OCI-LY7 (cell line): ENCODE data around the gene OLFM3. TPM values are rescaled to one million over a fixed set of nuclear protein-coding genes. Genes with fewer than 3 reads are reported as not detected.

ENCODE experiments used
- BruUV-seq: library from RNA; stranded (reverse); fragments of 400-500 nt; replicated peaks from 2 replicates; lab custom pipeline; 2021; lab: Mats Ljungman, UMichigan
- CTCF ChIA-PET: fragments of 300-600 bp; sonication (Branson Sonifier 250); formaldehyde crosslinking; loops from one replicate; lab custom pipeline; 2022; ENCODE audit warnings: antibody characterized with exemption; ENCODE audit not compliant: unreplicated experiment; lab: Charles Lee
- POLR2A ChIA-PET: fragments of 300-600 bp; sonication (Branson Sonifier 250); formaldehyde crosslinking; loops from one replicate; lab custom pipeline; 2022; ENCODE audit warnings: antibody characterized with exemption; lab: Charles Lee
- DNase-seq: peaks from one replicate; pipeline ENCODE4 v3.0.0-alpha.2; 2015; ENCODE audit warnings: low spot score
- H2AFZ ChIP-seq: fragments of 200-600 bp; sonication (generic), shearing (Covaris generic); 2 replicates; pipeline ENCODE4 v1.6.1; 2014; ENCODE audit warnings: mild to moderate bottlenecking, antibody characterized with exemption, low read length, moderate library complexity
- H3K27ac ChIP-seq: fragments of 200-600 bp; sonication (generic); 2 replicates; pipeline ENCODE4 v1.5.1; 2014; ENCODE audit warnings: mixed run types, low read depth, mild to moderate bottlenecking, moderate library complexity, low read length, inconsistent platforms; ENCODE audit not compliant: poor library complexity, severe bottlenecking
- H3K36me3 ChIP-seq: fragments of 200-600 bp; sonication (generic); 2 replicates; pipeline ENCODE4 v1.6.1; 2014; ENCODE audit warnings: mild to moderate bottlenecking, antibody characterized with exemption, low read length, moderate library complexity, mixed read lengths; ENCODE audit not compliant: insufficient read depth
- H3K4me1 ChIP-seq: fragments of 200-600 bp; sonication (generic); 2 replicates; pipeline ENCODE4 v1.5.1; 2014; ENCODE audit warnings: mild to moderate bottlenecking, low read length; ENCODE audit not compliant: insufficient read depth, poor library complexity, severe bottlenecking
- H3K4me2 ChIP-seq: fragments of 200-600 bp; sonication (generic); 2 replicates; pipeline ENCODE4 v1.6.1; 2014; ENCODE audit warnings: mild to moderate bottlenecking, low read length
- H3K4me3 ChIP-seq: fragments of 200-600 bp; sonication (generic); 2 replicates; pipeline ENCODE4 v1.5.1; 2014; ENCODE audit warnings: mild to moderate bottlenecking, low read depth, low read length; ENCODE audit not compliant: poor library complexity, severe bottlenecking
- H3K79me2 ChIP-seq: fragments of 200-600 bp; sonication (generic); 2 replicates; pipeline ENCODE4 v1.6.1; 2016; ENCODE audit warnings: low read depth, mild to moderate bottlenecking, low read length, moderate library complexity, mixed read lengths; ENCODE audit not compliant: insufficient read depth
- H3K9me2 ChIP-seq: fragments of 200-600 bp; sonication (generic); 2 replicates; pipeline ENCODE4 v1.6.1; 2016; ENCODE audit warnings: mild to moderate bottlenecking, low read length, mixed read lengths; ENCODE audit not compliant: insufficient read depth
- H3K9me3 ChIP-seq: fragments of 200-600 bp; sonication (generic); 2 replicates; pipeline ENCODE4 v1.6.1; 2014; ENCODE audit warnings: mild to moderate bottlenecking, mixed run types, low read length, mixed read lengths
- H4K20me1 ChIP-seq: fragments of 200-600 bp; sonication (generic); 2 replicates; pipeline ENCODE4 v1.6.1; 2014; ENCODE audit warnings: mild to moderate bottlenecking, antibody characterized with exemption, low read length, moderate library complexity, mixed read lengths; ENCODE audit not compliant: insufficient read depth
- CTCF ChIP-seq: fragments of 200-600 bp; sonication (generic); conservative IDR thresholded peaks from 2 replicates; pipeline ENCODE4 v1.5.1; 2014; ENCODE audit warnings: mild to moderate bottlenecking, antibody characterized with exemption, low read length, moderate library complexity, mixed read lengths
- EZH2phosphoT487 ChIP-seq: fragments of 200-600 bp; sonication (generic); IDR thresholded peaks from 2 replicates; pipeline ENCODE4 v1.6.1; 2018; ENCODE audit warnings: low read depth, borderline replicate concordance, mild to moderate bottlenecking, mixed run types, antibody characterized with exemption, low read length, moderate library complexity, mixed read lengths
- intact Hi-C: fragments of 100-400 bp; cut with micrococcal nuclease; formaldehyde crosslinking; loops from one replicate; pipeline ENCODE4 v1.10.0; 2022; ENCODE audit not compliant: unreplicated experiment
- total RNA-seq, 2 experiments: library from RNA; depleted of rRNA in 1 of 2; stranded (reverse); fragments of >200 nt in 1 of 2; shearing (Covaris generic) in 1 of 2; gene quantifications; 2 replicates each; pipeline ENCODE4 v1.2.3, GENCODE V29; 2014 to 2022

OLFM3 gene
- total RNA-seq, 2 experiments from 2014 or later: not detected

- H3K4me2 ChIP-seq: no peak overlapping the region
- intact Hi-C loops: no loop called here
- no peaks in the 10 kb centered on the region for H4K20me1 ChIP-seq
- H3K4me1 ChIP-seq: no peaks in the 10 kb centered on the region
- H3K9me3 ChIP-seq: no peaks in the 10 kb centered on the region
- ChIA-PET POLR2A (no interaction called here), CTCF (no interaction called here)
- no peak overlapping the region for H2AFZ ChIP-seq
- no peaks in the 10 kb centered on the region for H3K9me2 ChIP-seq
- no peak overlapping the region for H3K27ac ChIP-seq
- no peak for TF ChIP-seq CTCF
- no peak for TF ChIP-seq EZH2phosphoT487
- DNase-seq: no peak
- H3K36me3 ChIP-seq: no peaks in the 10 kb centered on the region
- no peaks in the 10 kb centered on the region for H3K79me2 ChIP-seq
- BruUV-seq: no TSS peak
- no peak overlapping the region for H3K4me3 ChIP-seq
These were observed 67.4 kb downstream of the OLFM3 start for GRCh38 chr1:101929343-101929742.

- BruUV-seq: no TSS peak
- POLR2A ChIA-PET: no interaction called here
- Histone ChIP-seq H3K4me3 (no peak overlapping the region), H4K20me1 (no peaks in the 10 kb centered on the region), H3K4me2 (no peak overlapping the region), H3K4me1 (no peaks in the 10 kb centered on the region), H3K9me3 (no peaks in the 10 kb centered on the region), H3K36me3 (no peaks in the 10 kb centered on the region), H3K27ac (no peak overlapping the region), H3K9me2 (no peaks in the 10 kb centered on the region), H3K79me2 (no peaks in the 10 kb centered on the region), H2AFZ (no peak overlapping the region)
- intact Hi-C loops: no loop called here
- no peak for TF ChIP-seq CTCF
- CTCF ChIA-PET: no interaction called here
- no peak for DNase-seq
These were observed 67.9 kb downstream of the OLFM3 start for GRCh38 chr1:101928829-101929228.

- Histone ChIP-seq H3K9me2 (no peaks in the 10 kb centered on the region), H3K4me3 (no peak overlapping the region), H3K36me3 (no peaks in the 10 kb centered on the region), H3K79me2 (no peaks in the 10 kb centered on the region), H3K4me1 (no peaks in the 10 kb centered on the region), H4K20me1 (no peaks in the 10 kb centered on the region), H3K4me2 (no peak overlapping the region), H3K9me3 (no peaks in the 10 kb centered on the region), H2AFZ (no peak overlapping the region), H3K27ac (no peak overlapping the region)
- ChIA-PET POLR2A (interaction anchor here (2.1 kb wide), 1 partner anchor 9 kb away, joined by 12 read pairs; no protein-coding TSS in a partner anchor), CTCF (no interaction called here)
- intact Hi-C loops: no loop called here
- BruUV-seq: no TSS peak
- no peak for DNase-seq
- TF ChIP-seq EZH2phosphoT487 (no peak), CTCF (no peak)
These were observed 72.0 kb downstream of the OLFM3 start for GRCh38 chr1:101924700-101925099.
